Tibial nerve (tissue), 4 donors: Measurements from ENCODE around the gene GRAMD4. TPM values are rescaled to one million over a fixed set of nuclear protein-coding genes. Genes with fewer than 3 reads are reported as not detected.
A peak's percentile ranks its signal among the peaks of the same experiment; 100 is the strongest.

Source experiments
- DNase-seq, 2 donors: peaks; one replicate each; pipeline ENCODE4 v3.0.0-alpha.2; 2019; ENCODE audit warnings: low spot score in 2 of 2
- H3K27ac ChIP-seq, 4 donors: fragments of 200-600 bp; sonication (generic) in 3 of 4; one replicate each; pipeline ENCODE4 v1.5.1; 2017 to 2019; ENCODE audit warnings: mild to moderate bottlenecking in 1 of 4
- H3K27me3 ChIP-seq, 2 donors: fragments of 200-600 bp; sonication (generic) in 1 of 2; one replicate each; pipeline versions ENCODE4 v1.5.1 to v1.6.0; 2017 to 2019
- H3K36me3 ChIP-seq, 3 donors: fragments of 200-600 bp; sonication (generic); one replicate each; pipeline ENCODE4 v1.5.1; 2018 to 2019
- H3K4me1 ChIP-seq, 4 donors: fragments of 200-600 bp; sonication (generic) in 3 of 4; one replicate each; pipeline ENCODE4 v1.5.1; 2017 to 2019
- H3K4me3 ChIP-seq, 4 donors: fragments of 200-600 bp; sonication (generic) in 3 of 4; one replicate each; pipeline ENCODE4 v1.5.1; 2017 to 2019; ENCODE audit warnings: mild to moderate bottlenecking in 1 of 4, moderate library complexity in 1 of 4
- H3K9me3 ChIP-seq, 4 donors: fragments of 200-600 bp; sonication (generic) in 3 of 4; one replicate each; pipeline ENCODE4 v1.5.1; 2017 to 2019
- CTCF ChIP-seq, 5 experiments: fragments of 200-600 bp in 3 of 5; fragments of 450-650 bp in 2 of 5; sonication (generic) in 3 of 5; IDR thresholded peaks; one replicate each; pipeline ENCODE4 v1.5.1; 2016 to 2019; ENCODE audit warnings: antibody characterized with exemption in 5 of 5, mild to moderate bottlenecking in 3 of 5, moderate library complexity in 2 of 5
- EP300 ChIP-seq, 2 donors: sonication (generic); formaldehyde crosslinking; IDR thresholded peaks; one replicate each; pipeline ENCODE4 v1.6.1; 2017; ENCODE audit warnings: antibody characterized with exemption in 2 of 2, mild to moderate bottlenecking in 1 of 2
- POLR2A ChIP-seq, 2 donors: fragments of 450-650 bp; IDR thresholded peaks; one replicate each; pipeline ENCODE4 v1.6.1; 2017; ENCODE audit warnings: antibody characterized with exemption in 2 of 2, mild to moderate bottlenecking in 2 of 2, moderate library complexity in 2 of 2
- WGBS, 2 donors: methylation state at CpG; one replicate each; pipeline ENCODE4 v1.1.5; 2018; 5-methylcytosine and 5-hydroxymethylcytosine counted together
- total RNA-seq, 4 donors: library from RNA; depleted of rRNA; stranded (reverse); fragments of >200 nt; gene quantifications; one replicate each; pipeline ENCODE4 v1.1.0, GENCODE V29; 2016

The GRAMD4 gene
- total RNA-seq, 4 donors from 2014 or later, result 18.2 to 299 (median 54.3) TPM

- peaks cover 0 to 81% (median 3%) of the 10 kb centered on the region in 3 donors for H3K36me3 ChIP-seq
- WGBS, 2 donors, result 93 to 94% methylated on average over 6 to 13 of the region's 13 CpGs
These were observed 55.3 kb downstream of the GRAMD4 start for GRCh38 chr22:46675479-46675878.

GRCh38 chr22:46675938-46676337 lies 55.8 kb downstream of the GRAMD4 start:
- TF ChIP-seq POLR2A (IDR thresholded peaks at IDR 0.05) (no peak), CTCF (IDR thresholded peaks at IDR 0.05) (no peak), EP300 (IDR thresholded peaks at IDR 0.05) (no peak)
- peaks cover 0 to 76% (median 3%) of the 10 kb centered on the region in 3 donors for H3K36me3 ChIP-seq
- H3K9me3 ChIP-seq, result no peaks in the 10 kb centered on the region
- no peak for DNase-seq
- no peak overlapping the region for H3K4me3 ChIP-seq
- H3K27ac ChIP-seq, result no peak overlapping the region
- 85 to 90% methylated on average over 10 to 14 of the region's 16 CpGs for WGBS, 2 donors
- H3K27me3 ChIP-seq, result no peaks in the 10 kb centered on the region
- H3K4me1 ChIP-seq, result peaks cover 0 to 16% (median 6%) of the 10 kb centered on the region in 4 donors

More at GRCh38 chr22:46675479-46675878, 55.3 kb downstream of the GRAMD4 start:
- no peak for DNase-seq
- H3K4me3 ChIP-seq, result no peak overlapping the region
- no peak overlapping the region for H3K27ac ChIP-seq
- H3K9me3 ChIP-seq, result no peaks in the 10 kb centered on the region
- no peaks in the 10 kb centered on the region for H3K27me3 ChIP-seq
- H3K4me1 ChIP-seq, result peaks cover 0 to 16% (median 6%) of the 10 kb centered on the region in 4 donors
- TF ChIP-seq POLR2A (IDR thresholded peaks at IDR 0.05) (no peak), CTCF (IDR thresholded peaks at IDR 0.05) (no peak), EP300 (IDR thresholded peaks at IDR 0.05) (no peak)

- TF ChIP-seq EP300 (IDR thresholded peaks at IDR 0.05) (no peak), POLR2A (IDR thresholded peaks at IDR 0.05) (no peak), CTCF (IDR thresholded peaks at IDR 0.05) (no peak)
- Histone ChIP-seq H3K9me3 (no peaks in the 10 kb centered on the region), H3K27me3 (no peaks in the 10 kb centered on the region), H3K4me3 (no peak overlapping the region), H3K4me1 (peaks cover 0 to 16% (median 6%) of the 10 kb centered on the region in 4 donors), H3K27ac (no peak overlapping the region), H3K36me3 (peaks cover 0 to 73% (median 3%) of the 10 kb centered on the region in 3 donors)
- DNase-seq, result no peak
- 90 to 92% methylated on average over 2 to 11 of the region's 15 CpGs for WGBS, 2 donors
These were observed 56.3 kb downstream of the GRAMD4 start for GRCh38 chr22:46676479-46676878.

GRCh38 chr22:46676881-46677280 lies 56.7 kb downstream of the GRAMD4 start:
- H3K27me3 ChIP-seq, result no peaks in the 10 kb centered on the region
- peaks cover 0 to 16% (median 6%) of the 10 kb centered on the region in 4 donors for H3K4me1 ChIP-seq
- H3K9me3 ChIP-seq, result no peaks in the 10 kb centered on the region
- H3K36me3 ChIP-seq, result peaks cover 0 to 74% (median 3%) of the 10 kb centered on the region in 3 donors
- no peak for TF ChIP-seq CTCF (IDR thresholded peaks at IDR 0.05)
- DNase-seq, result no peak
- WGBS, 2 donors, result 88% methylated on average over 11 to 14 of the region's 14 CpGs
- peak overlapping the region in 1 of 4 donors; percentile 6 for H3K27ac ChIP-seq
- H3K4me3 ChIP-seq, result no peak overlapping the region

- Histone ChIP-seq H3K36me3 (peaks cover 0 to 78% (median 3%) of the 10 kb centered on the region in 3 donors), H3K9me3 (no peaks in the 10 kb centered on the region), H3K4me3 (no peak overlapping the region), H3K27ac (peak overlapping the region in 1 of 4 donors; percentile 6), H3K27me3 (no peaks in the 10 kb centered on the region), H3K4me1 (peaks cover 0 to 13% (median 6%) of the 10 kb centered on the region in 4 donors)
- no peak for DNase-seq
- TF ChIP-seq POLR2A (IDR thresholded peaks at IDR 0.05) (no peak), EP300 (IDR thresholded peaks at IDR 0.05) (no peak), CTCF (IDR thresholded peaks at IDR 0.05) (no peak)
- WGBS, 2 donors, result 86 to 89% methylated on average over 18 to 21 of the region's 28 CpGs
These were observed 57.3 kb downstream of the GRAMD4 start for GRCh38 chr22:46677323-46678002.
